Measurements from ENCODE around the gene WDR77. TPM values are rescaled to one million over a fixed set of nuclear protein-coding genes. Genes with fewer than 3 reads are reported as not detected.

WDR77 gene
- total RNA-seq, 1 experiment from 2014 or later: 42.5 TPM

GRCh38 chr1:111414756-111415155, 34.3 kb downstream of the WDR77 start:
- Histone ChIP-seq H3K27me3 (ENCODE audit: insufficient read depth, low read length) (no peaks in the 10 kb centered on the region), H3K4me2 (ENCODE audit: low read length) (no peak overlapping the region), H3K4me1 (ENCODE audit: control insufficient read depth in 1 of 2, insufficient read depth in 2 of 2, low read length in 2 of 2) (no peaks in the 10 kb centered on the region), H3K4me3 (replicated peaks in 1 of 2; ENCODE audit: low read depth in 1 of 2, low read length in 2 of 2) (no peak overlapping the region), H2AFZ (ENCODE audit: low read depth, low read length, poor library complexity, severe bottlenecking) (no peak overlapping the region), H3K9me3 (ENCODE audit: control insufficient read depth in 1 of 2, insufficient read depth in 1 of 2, low read depth in 1 of 2, low read length in 2 of 2) (no peaks in the 10 kb centered on the region), H3K79me2 (ENCODE audit: insufficient read depth, low read length) (no peaks in the 10 kb centered on the region), H4K20me1 (ENCODE audit: insufficient read depth) (no peaks in the 10 kb centered on the region), H3K36me3 (ENCODE audit: control insufficient read depth in 1 of 2, insufficient read depth in 2 of 2, low read length in 2 of 2) (no peaks in the 10 kb centered on the region), H3K9ac (ENCODE audit: low read length) (no peak overlapping the region), H3K27ac (ENCODE audit: low read depth, low read length) (no peak overlapping the region), H3K9me2 (ENCODE audit: insufficient read depth) (no peaks in the 10 kb centered on the region)
- ChIA-PET POLR2A (no interaction called here), RAD21 (ENCODE audit: low non-redundant PET in 1 of 2, low total read pairs in 2 of 2, uncharacterized antibody in 2 of 2, unreplicated experiment in 2 of 2) (no interaction called here), CTCF (no interaction called here)
- BruUV-seq (replicated peaks): no TSS peak
- no peak for ATAC-seq
- DNase-seq (ENCODE audit: low read depth, low spot score): no peak
- intact Hi-C loops (cut with micrococcal nuclease): no loop called here
- TF ChIP-seq YY1 (IDR thresholded peaks at IDR 0.05; ENCODE audit: extremely low read depth, insufficient replicate concordance, low read depth, low read length): no peak
- TF ChIP-seq SIN3A (IDR thresholded peaks at IDR 0.05; ENCODE audit: low read depth): no peak
- no peak for TF ChIP-seq FOSL1 (IDR thresholded peaks at IDR 0.05; ENCODE audit: low read depth)
- no peak for TF ChIP-seq ELF1 (IDR thresholded peaks at IDR 0.05; ENCODE audit: borderline replicate concordance, low read depth)
- no peak for TF ChIP-seq RAD21 (IDR thresholded peaks at IDR 0.05; ENCODE audit: low read depth)
- TF ChIP-seq MAX (IDR thresholded peaks at IDR 0.05): no peak
- TF ChIP-seq ZNF274 (IDR thresholded peaks at IDR 0.05; ENCODE audit: low read depth, low read length): no peak
- no peak for TF ChIP-seq CBX3 (IDR thresholded peaks at IDR 0.05; ENCODE audit: low read depth)
- no peak for TF ChIP-seq REST (IDR thresholded peaks at IDR 0.05; ENCODE audit: low read depth)
- TF ChIP-seq EZH2phosphoT487 (IDR thresholded peaks at IDR 0.05; ENCODE audit: borderline replicate concordance): no peak
- TF ChIP-seq JUND (IDR thresholded peaks at IDR 0.05): no peak
- TF ChIP-seq EGR1 (IDR thresholded peaks at IDR 0.05; ENCODE audit: low read depth): no peak
- TF ChIP-seq SP1 (IDR thresholded peaks at IDR 0.05; ENCODE audit: low read depth): no peak
